GM12872 (cell line): Measurements from ENCODE around the gene PITPNM3.

Experiments used
- TF ChIP-seq, protein P1 (sequence below): IDR thresholded peaks from 3 replicates; pipeline ENCODE4 v1.5.1; 2011; ENCODE audit warnings: low read depth, mild to moderate bottlenecking, low read length, moderate library complexity; ENCODE audit not compliant: insufficient read depth

The PITPNM3 gene

DNA sequence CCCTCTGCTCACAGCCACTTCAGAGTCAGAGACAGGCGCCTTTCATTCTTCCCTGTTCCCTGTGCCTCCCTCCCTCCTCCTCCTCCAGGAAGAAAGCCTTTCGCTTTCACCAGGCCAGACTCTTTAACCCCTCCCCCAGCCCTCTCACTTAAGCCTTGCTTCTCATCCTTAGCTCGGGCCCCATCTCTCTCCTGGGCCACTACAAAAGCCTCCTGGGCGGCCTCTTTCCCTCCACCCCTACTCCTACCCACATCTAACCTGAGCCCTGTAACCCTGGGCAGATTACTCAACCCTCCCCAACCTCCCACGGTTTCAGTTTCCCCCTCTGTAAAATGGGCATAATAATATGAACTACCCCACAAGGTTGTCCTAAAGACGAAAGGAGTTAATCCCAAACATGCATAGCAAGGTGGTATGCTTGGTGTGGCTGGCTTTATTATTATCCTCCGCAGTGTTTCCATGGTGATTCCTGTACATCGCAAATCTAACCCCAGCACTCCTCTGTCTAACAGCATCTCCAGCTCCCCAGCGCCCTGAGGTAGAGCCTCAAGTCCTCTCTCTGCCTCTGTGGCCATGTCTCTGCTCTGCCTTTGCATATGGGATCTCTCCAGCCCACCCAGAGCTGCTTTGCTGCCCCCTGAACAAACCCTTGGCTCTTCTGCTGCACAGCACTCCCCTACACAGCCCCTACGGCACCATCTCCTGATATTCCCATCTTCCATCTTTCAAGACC lies 94.4 kb downstream of the PITPNM3 start:
- TF ChIP-seq, protein P1, sequence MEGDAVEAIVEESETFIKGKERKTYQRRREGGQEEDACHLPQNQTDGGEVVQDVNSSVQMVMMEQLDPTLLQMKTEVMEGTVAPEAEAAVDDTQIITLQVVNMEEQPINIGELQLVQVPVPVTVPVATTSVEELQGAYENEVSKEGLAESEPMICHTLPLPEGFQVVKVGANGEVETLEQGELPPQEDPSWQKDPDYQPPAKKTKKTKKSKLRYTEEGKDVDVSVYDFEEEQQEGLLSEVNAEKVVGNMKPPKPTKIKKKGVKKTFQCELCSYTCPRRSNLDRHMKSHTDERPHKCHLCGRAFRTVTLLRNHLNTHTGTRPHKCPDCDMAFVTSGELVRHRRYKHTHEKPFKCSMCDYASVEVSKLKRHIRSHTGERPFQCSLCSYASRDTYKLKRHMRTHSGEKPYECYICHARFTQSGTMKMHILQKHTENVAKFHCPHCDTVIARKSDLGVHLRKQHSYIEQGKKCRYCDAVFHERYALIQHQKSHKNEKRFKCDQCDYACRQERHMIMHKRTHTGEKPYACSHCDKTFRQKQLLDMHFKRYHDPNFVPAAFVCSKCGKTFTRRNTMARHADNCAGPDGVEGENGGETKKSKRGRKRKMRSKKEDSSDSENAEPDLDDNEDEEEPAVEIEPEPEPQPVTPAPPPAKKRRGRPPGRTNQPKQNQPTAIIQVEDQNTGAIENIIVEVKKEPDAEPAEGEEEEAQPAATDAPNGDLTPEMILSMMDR: no peak

DNA sequence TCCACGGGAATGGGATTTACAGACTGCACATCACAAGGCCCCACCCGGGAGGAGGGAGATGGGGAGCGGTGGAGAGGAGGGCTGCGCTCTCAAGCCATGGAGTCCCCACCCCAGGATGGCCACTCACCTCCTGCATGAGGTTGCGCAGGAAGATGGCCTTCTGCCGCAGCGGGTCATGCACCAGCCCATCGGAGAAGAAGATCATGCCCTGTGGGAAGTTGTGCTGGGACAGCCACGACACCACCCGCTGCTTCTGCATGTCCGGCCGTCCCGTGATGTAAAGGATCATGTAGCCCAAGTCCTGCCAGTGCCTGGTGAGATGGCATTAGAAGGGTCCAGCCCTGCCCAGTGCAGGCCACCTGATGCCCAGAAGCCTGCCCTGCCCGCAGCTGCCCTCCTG lies 95.1 kb downstream of the PITPNM3 start:
- TF ChIP-seq, protein P1: no peak

DNA sequence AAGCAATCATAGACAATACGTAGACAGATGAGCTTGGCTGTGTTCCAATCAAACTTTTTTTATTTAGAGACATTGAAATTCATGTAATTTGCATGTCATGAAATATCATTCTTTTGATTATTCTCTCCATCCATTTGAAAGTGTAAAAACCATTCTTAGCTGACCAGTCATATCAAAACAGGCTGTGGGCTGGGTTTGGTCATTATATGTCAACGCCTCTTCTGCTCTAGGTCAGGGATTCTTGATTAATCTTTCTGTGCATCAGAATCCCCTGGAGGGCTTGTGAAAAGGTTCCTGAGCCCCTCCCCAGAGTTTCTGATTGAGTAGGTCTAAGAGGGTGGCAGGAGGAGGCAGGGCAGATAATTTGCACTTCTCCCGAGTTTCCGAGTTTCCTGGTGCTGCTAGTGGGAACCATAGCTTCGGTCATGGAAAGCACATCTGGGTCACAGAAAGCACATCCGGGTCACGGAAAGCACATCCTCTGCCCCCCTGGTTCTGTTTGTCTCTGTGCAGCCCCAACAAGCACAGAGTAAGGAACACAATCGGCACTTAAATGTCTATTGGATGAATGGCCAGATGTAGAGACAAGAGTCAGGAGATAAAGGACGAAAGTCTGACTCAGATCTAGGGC lies 95.7 kb downstream of the PITPNM3 start:
- TF ChIP-seq, protein P1: no peak

DNA sequence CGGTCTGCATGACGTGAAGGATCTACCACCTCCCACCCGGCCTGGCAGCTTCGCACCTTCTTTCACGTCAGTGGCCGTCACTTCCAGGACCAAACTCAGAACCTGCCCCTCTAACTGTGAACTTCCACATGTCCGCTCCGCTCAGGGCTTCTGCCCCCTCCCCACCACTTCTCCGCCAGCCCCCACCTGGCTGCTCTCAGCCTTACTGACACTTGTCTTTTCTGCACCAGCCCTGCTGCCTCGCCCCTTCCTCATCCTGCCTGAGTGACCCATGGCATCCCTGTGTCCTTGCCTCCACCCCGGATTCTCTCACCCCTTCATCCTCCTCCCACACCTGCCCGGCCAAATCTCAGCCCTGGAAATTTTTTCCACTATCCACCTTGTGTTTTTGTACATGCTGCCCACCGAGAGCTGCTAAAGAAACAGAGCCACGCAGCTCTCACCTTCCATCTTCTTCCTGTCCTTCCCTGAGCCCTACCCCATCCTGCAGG lies 97.8 kb downstream of the PITPNM3 start:
- TF ChIP-seq, protein P1: no peak

DNA sequence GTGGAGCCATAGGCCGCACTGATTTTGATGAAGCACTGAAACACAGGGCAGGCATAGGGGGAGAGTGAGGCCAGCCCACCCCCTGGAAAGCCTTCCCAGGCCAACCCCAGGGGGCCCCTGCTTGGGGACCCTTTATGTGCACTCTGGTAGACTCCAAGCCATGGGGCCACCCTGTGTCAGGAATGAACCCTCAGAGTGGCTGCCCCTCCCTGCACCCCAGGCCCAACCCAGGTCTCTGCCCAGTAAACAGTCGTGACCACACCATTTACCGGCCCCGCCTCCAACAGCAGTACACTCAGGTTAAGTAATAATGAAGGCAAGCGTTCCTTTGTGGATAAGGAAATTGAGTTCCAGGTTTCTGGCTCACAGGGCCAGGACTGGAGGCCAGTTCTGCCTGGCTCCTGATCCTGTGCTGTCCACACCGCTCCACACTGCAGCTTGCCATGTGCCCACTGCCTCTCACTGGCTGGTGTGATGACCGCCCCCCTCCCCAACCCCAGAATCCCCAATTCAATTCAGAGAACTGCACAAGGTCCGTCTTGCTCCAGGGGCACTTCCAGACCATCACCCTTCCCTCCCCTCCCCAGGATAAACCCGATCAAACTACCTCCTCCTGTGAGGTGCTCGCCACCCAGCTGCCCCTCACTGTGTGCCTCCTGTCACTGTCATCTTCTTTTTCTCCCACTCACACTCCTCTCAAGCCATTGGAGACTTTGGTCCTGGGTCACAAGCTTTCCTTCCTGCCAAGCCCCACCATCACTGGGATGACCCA lies 98.5 kb downstream of the PITPNM3 start:
- TF ChIP-seq, protein P1: no peak

GRCh38 chr17:6456914-6457687 lies 99.3 kb downstream of the PITPNM3 start:
- TF ChIP-seq, protein P1: no peak
